GM18909 (cell line): ENCODE data around the gene RPS17.
"Not testable (repeated sequence)": the region's sequence is repeated elsewhere in the genome, so short reads cannot be mapped to it uniquely, and the experiment has no call there.

Experiments
- ATAC-seq: cut with Tn5 transposase; IDR thresholded peaks from one replicate; pipeline ENCODE4 v1.9.1; 2021; ENCODE audit warnings: mild to moderate bottlenecking; ENCODE audit not compliant: unreplicated experiment, poor library complexity

RPS17 gene

GRCh38 chr15:82549199-82549665, 9.0 kb upstream of the RPS17 start:
- no peak for ATAC-seq

- ATAC-seq, result no peak
These were observed 8.4 kb upstream of the RPS17 start for GRCh38 chr15:82548700-82549099.

- no peak for ATAC-seq
These were observed 5.2 kb upstream of the RPS17 start for GRCh38 chr15:82545478-82545877.

- ATAC-seq, result no peak
These were observed 4.7 kb upstream of the RPS17 start for GRCh38 chr15:82545002-82545401.

- ATAC-seq, result no peak
These were observed 4.2 kb upstream of the RPS17 start for GRCh38 chr15:82544431-82544830.

GRCh38 chr15:82543160-82543559, 2.9 kb upstream of the RPS17 start:
- no peak for ATAC-seq

- ATAC-seq, result peak; percentile 3
These were observed 751 bp upstream of the RPS17 start for GRCh38 chr15:82540984-82541431.

- peak; percentile 0 for ATAC-seq
These were observed 584 bp downstream of the RPS17 start for GRCh38 chr15:82539691-82540054.

GRCh38 chr15:82538961-82539690, 1.1 kb downstream of the RPS17 start:
- no peak for ATAC-seq

GRCh38 chr15:82537351-82537908, 2.8 kb downstream of the RPS17 start:
- no peak for ATAC-seq

- ATAC-seq, result no peak
These were observed 3.6 kb downstream of the RPS17 start for GRCh38 chr15:82536409-82537350.

GRCh38 chr15:82535566-82536408, 4.5 kb downstream of the RPS17 start:
- no peak for ATAC-seq

- ATAC-seq, result not testable (repeated sequence)
These were observed 5.1 kb downstream of the RPS17 start for GRCh38 chr15:82535151-82535550.

- ATAC-seq, result not testable (repeated sequence)
These were observed 5.8 kb downstream of the RPS17 start for GRCh38 chr15:82534457-82534861.

- no peak for ATAC-seq
These were observed 6.5 kb downstream of the RPS17 start for GRCh38 chr15:82533801-82534200.

- no peak for ATAC-seq
These were observed 7.2 kb downstream of the RPS17 start for GRCh38 chr15:82532991-82533481.

- ATAC-seq, result no peak
These were observed 7.8 kb downstream of the RPS17 start for GRCh38 chr15:82532383-82532990.

- ATAC-seq, result no peak
These were observed 8.5 kb downstream of the RPS17 start for GRCh38 chr15:82531496-82532382.
